Pancreas (tissue), 10 donors: Measurements from ENCODE around the gene MRPL39. TPM values are rescaled to one million over a fixed set of nuclear protein-coding genes. Genes with fewer than 3 reads are reported as not detected.

Experiments
- ATAC-seq, 4 donors: fragments of 200-7000 bp; cut with Tn5 transposase; one replicate each; pipeline versions ENCODE4 v1.8.0 to v1.9.1; 2020; ENCODE audit warnings: mild to moderate bottlenecking in 4 of 4, moderate library complexity in 4 of 4
- DNase-seq, 6 donors: peaks; one replicate each; pipeline ENCODE4 v3.0.0-alpha.2; 2020
- FAIRE-seq: peaks from 2 replicates; lab custom pipeline; 2012; peaks lifted over from hg19 to GRCh38; lab: Jason Lieb, UNC
- H3K27ac ChIP-seq, 4 donors: fragments of 200-600 bp; sonication (generic); 1 replicate in 3 of 4; 2 replicates in 1 of 4; pipeline versions ENCODE4 v1.5.0 to v1.8.0; 2020
- H3K27me3 ChIP-seq, 4 donors: fragments of 200-600 bp; one replicate each; pipeline ENCODE4 v1.8.0; 2021
- H3K36me3 ChIP-seq, 3 donors: fragments of 200-600 bp; sonication (generic) in 1 of 3; one replicate each; pipeline versions ENCODE4 v1.5.0 to v1.8.0; 2020 to 2021
- H3K4me1 ChIP-seq, 3 donors: fragments of 200-600 bp; one replicate each; pipeline ENCODE4 v1.8.0; 2021
- H3K4me3 ChIP-seq, 4 donors: fragments of 200-600 bp; sonication (generic) in 2 of 4; one replicate each; pipeline versions ENCODE4 v1.5.0 to v1.8.0; 2020 to 2021
- H3K9me3 ChIP-seq, 4 donors: fragments of 200-600 bp; one replicate each; pipeline ENCODE4 v1.8.0; 2021
- CTCF ChIP-seq, 4 donors: fragments of 200-600 bp; sonication (generic) in 3 of 4; IDR thresholded peaks; one replicate each; pipeline versions ENCODE4 v1.5.0 to v1.8.0; 2021; ENCODE audit warnings: antibody characterized with exemption in 4 of 4
- WGBS, 2 donors: extraction: QIAGEN DNeasy Blood & Tissue Kit; methylation state at CpG; one replicate each; pipeline ENCODE4 v1.1.7; 2013; 5-methylcytosine and 5-hydroxymethylcytosine counted together
- intact Hi-C, 3 donors: fragments of 100-400 bp; cut with DNase I; formaldehyde crosslinking; loops; one replicate each; pipeline versions ENCODE4 v1.11.1 to v1.14.2; 2022
- polyA plus RNA-seq, 2 donors: library from polyadenylated mRNA; stranded (reverse); fragments of 200-250 nt; gene quantifications; one replicate each; pipeline ENCODE4 v1.2.3, GENCODE V29; 2013
- total RNA-seq, 6 donors: library from RNA; stranded (reverse); fragmentation: NEBNext Ultra II Directional in 4 of 6; extraction: Animal tissue kit (Norgen Biotek cat#: 25700) in 4 of 6; gene quantifications; one replicate each; pipeline versions ENCODE4 v1.2.1 to v1.2.4, GENCODE V29; 2021 to 2023
- donor health status: healthy with polysubstance abuse.
- donor health status: DM: no; HTN: no; CAD: no; lungs with moderate emphysema.
- donor health status: DM: no; HTN: no; CAD: no.
- donor health status: control.
- donor health status: control.
- donor health status: Bipolar disorder and iron deficiency.
- donor health status: DM: yes; HTN: yes; CAD: no.
- donor health status: DM: no; HTN: no; CAD: no.
- donor health status: DM: no; HTN: no; CAD: no.
- donor health status: DM: yes; HTN: yes; CAD: no.

The MRPL39 gene
- total and polyA plus RNA-seq, 8 donors: 9.6 to 16.9 (median 12.9) TPM

- no peaks in the 10 kb centered on the region for H3K9me3 ChIP-seq
- ATAC-seq: no peak
These were observed 20.5 kb downstream of the MRPL39 start for GRCh38 chr21:25586791-25587190.

GRCh38 chr21:25586326-25586725 lies 21.0 kb downstream of the MRPL39 start:
- DNase-seq: no peak
- H3K9me3 ChIP-seq: no peaks in the 10 kb centered on the region
- no peaks in the 10 kb centered on the region for H3K27me3 ChIP-seq
- FAIRE-seq: no peak
- H3K4me1 ChIP-seq: peaks cover 0 to 6% (median 4%) of the 10 kb centered on the region in 3 donors
- ATAC-seq: no peak
- H3K36me3 ChIP-seq: peaks cover 0 to 7% (median 3%) of the 10 kb centered on the region in 3 donors
- 94 to 99% methylated on average over 3 of the region's 3 CpGs for WGBS, 2 donors
- TF ChIP-seq CTCF (IDR thresholded peaks at IDR 0.05): no peak
- H3K4me3 ChIP-seq: no peak overlapping the region
- intact Hi-C loops: no loop called here
- no peak overlapping the region for H3K27ac ChIP-seq

More at GRCh38 chr21:25586791-25587190, 20.5 kb downstream of the MRPL39 start:
- Histone ChIP-seq H3K36me3 (peaks cover 0 to 11% (median 3%) of the 10 kb centered on the region in 3 donors), H3K4me3 (no peak overlapping the region), H3K4me1 (peaks cover 0 to 6% (median 4%) of the 10 kb centered on the region in 3 donors), H3K27ac (no peak overlapping the region), H3K27me3 (no peaks in the 10 kb centered on the region)
- WGBS, 2 donors: 68 to 73% methylated on average over 2 of the region's 2 CpGs
- TF ChIP-seq CTCF (IDR thresholded peaks at IDR 0.05): no peak
- no peak for DNase-seq
- no peak for FAIRE-seq
- intact Hi-C loops: no loop called here

GRCh38 chr21:25584833-25585676 lies 22.2 kb downstream of the MRPL39 start:
- peak; percentile 89 to 97 (median 94) for ATAC-seq
- Histone ChIP-seq H3K27me3 (no peaks in the 10 kb centered on the region), H3K36me3 (peaks cover 0 to 6% (median 3%) of the 10 kb centered on the region in 3 donors), H3K4me3 (no peak overlapping the region), H3K9me3 (no peaks in the 10 kb centered on the region), H3K27ac (peak overlapping the region in 2 of 4 donors; percentile 9 to 13), H3K4me1 (peaks cover 0 to 6% (median 4%) of the 10 kb centered on the region in 3 donors)
- peak in 3 of 6 donors; percentile 42 to 56 (median 56) for DNase-seq
- WGBS, 2 donors: 35 to 40% methylated on average over 7 of the region's 7 CpGs
- FAIRE-seq: no peak
- TF ChIP-seq CTCF (IDR thresholded peaks at IDR 0.05): no peak
- intact Hi-C loops: no loop called here

DNA sequence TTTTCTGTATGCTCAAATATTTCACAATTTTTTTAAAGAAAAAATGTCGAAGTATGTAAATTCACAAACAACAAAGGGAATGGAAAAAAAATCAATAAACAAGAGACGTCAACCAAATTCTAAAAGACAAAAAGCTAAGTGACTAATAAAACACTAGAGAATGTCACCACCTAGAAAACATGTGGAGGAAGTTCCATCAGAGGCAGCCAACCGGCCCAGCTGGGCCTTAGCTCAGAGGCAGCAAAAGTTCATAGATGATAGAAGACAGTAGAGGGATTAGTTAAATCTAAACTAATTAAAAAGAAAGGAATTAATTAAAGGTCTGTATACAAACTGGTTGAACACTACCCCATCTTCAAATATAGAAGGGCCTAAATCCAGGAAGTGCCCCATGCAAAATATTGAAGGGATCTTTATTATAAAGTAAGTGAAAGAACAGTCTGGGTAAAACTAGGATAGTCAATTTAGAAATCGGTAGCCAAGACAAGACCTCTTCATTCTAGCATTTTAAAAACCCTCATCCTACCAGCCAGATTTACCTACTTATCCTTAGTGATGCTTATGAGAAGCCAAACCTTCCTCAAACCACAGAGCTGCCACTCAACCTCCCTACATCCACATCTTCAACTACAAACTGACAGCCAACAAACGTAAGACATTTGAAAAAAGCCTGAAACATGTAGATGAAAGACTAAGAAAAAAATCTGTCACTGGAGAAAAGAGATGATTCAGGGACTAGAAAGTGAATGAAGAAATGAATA lies 23.7 kb downstream of the MRPL39 start:
- Histone ChIP-seq H3K27me3 (no peaks in the 10 kb centered on the region), H3K9me3 (no peaks in the 10 kb centered on the region), H3K4me1 (peaks cover 0 to 6% (median 4%) of the 10 kb centered on the region in 3 donors), H3K36me3 (peaks cover 0 to 3% (median 0%) of the 10 kb centered on the region in 3 donors), H3K4me3 (no peak overlapping the region), H3K27ac (no peak overlapping the region)
- DNase-seq (no peak), FAIRE-seq (no peak), ATAC-seq (no peak)
- intact Hi-C loops: no loop called here
- no peak for TF ChIP-seq CTCF (IDR thresholded peaks at IDR 0.05)
- 83 to 86% methylated on average over 5 of the region's 5 CpGs for WGBS, 2 donors
